ENCODE data around the gene TMC3. TPM values are rescaled to one million over a fixed set of nuclear protein-coding genes. Genes with fewer than 3 reads are reported as not detected.

TMC3 gene
- total RNA-seq, 2 experiments from 2014 or later, result not detected

- H3K4me2 ChIP-seq (ENCODE audit: low read length), result peak overlapping the region; percentile 66
- intact Hi-C loops (cut with micrococcal nuclease; ENCODE audit: unreplicated experiment), result loop anchor here (1.0 kb wide), 1 partner anchor 9 kb away; no protein-coding TSS in a partner anchor
- no peaks in the 10 kb centered on the region for H3K79me2 ChIP-seq (ENCODE audit: insufficient read depth, low read depth, low read length)
- peak overlapping the region; percentile 68 for H3K27ac ChIP-seq (ENCODE audit: low read depth, low read length, poor library complexity, severe bottlenecking)
- H3K9me3 ChIP-seq (ENCODE audit: low read length), result no peaks in the 10 kb centered on the region
- H3K4me3 ChIP-seq (ENCODE audit: low read depth, low read length, poor library complexity, severe bottlenecking), result peak overlapping the region; percentile 29
- H3K9me2 ChIP-seq (ENCODE audit: insufficient read depth, low read length), result no peaks in the 10 kb centered on the region
- no peaks in the 10 kb centered on the region for H3K36me3 ChIP-seq (ENCODE audit: insufficient read depth, low read length)
- peak; percentile 44 for DNase-seq (ENCODE audit: low spot score)
- no TSS peak for BruUV-seq (replicated peaks)
- peaks cover 44% of the 10 kb centered on the region for H3K4me1 ChIP-seq (ENCODE audit: insufficient read depth, low read length, poor library complexity, severe bottlenecking)
- peak overlapping the region; percentile 69 for H2AFZ ChIP-seq (ENCODE audit: low read length)
- ChIA-PET POLR2A (interaction anchor here (0.6 to 2.0 kb wide), 6 partner anchors 10 to 310 kb away, joined by 3 to 7 read pairs (median 3); no protein-coding TSS in a partner anchor), CTCF (ENCODE audit: unreplicated experiment) (interaction anchor here (1.2 kb wide), 1 partner anchor 10 kb away, joined by 3 read pairs; no protein-coding TSS in a partner anchor)
- H4K20me1 ChIP-seq (ENCODE audit: insufficient read depth, low read length), result no peaks in the 10 kb centered on the region
- TF ChIP-seq CTCF (conservative IDR thresholded peaks at IDR 0.05; ENCODE audit: low read length), result no peak; the same call in 1 of the 2 replicates
- no peak for TF ChIP-seq EZH2phosphoT487 (IDR thresholded peaks at IDR 0.05; ENCODE audit: borderline replicate concordance, low read depth, low read length)
These were observed 89.6 kb downstream of the TMC3 start for GRCh38 chr15:81284256-81285031.

GRCh38 chr15:81282911-81283310 is 91.1 kb downstream of the TMC3 start:
- Histone ChIP-seq H3K9me2 (ENCODE audit: insufficient read depth, low read length) (no peaks in the 10 kb centered on the region), H3K4me1 (ENCODE audit: insufficient read depth, low read length, poor library complexity, severe bottlenecking) (peaks cover 44% of the 10 kb centered on the region), H3K4me3 (ENCODE audit: low read depth, low read length, poor library complexity, severe bottlenecking) (no peak overlapping the region), H3K27ac (ENCODE audit: low read depth, low read length, poor library complexity, severe bottlenecking) (no peak overlapping the region), H3K79me2 (ENCODE audit: insufficient read depth, low read depth, low read length) (no peaks in the 10 kb centered on the region), H3K36me3 (ENCODE audit: insufficient read depth, low read length) (no peaks in the 10 kb centered on the region; the same call in 1 of the 2 replicates), H3K4me2 (ENCODE audit: low read length) (no peak overlapping the region), H2AFZ (ENCODE audit: low read length) (no peak overlapping the region), H4K20me1 (ENCODE audit: insufficient read depth, low read length) (no peaks in the 10 kb centered on the region), H3K9me3 (ENCODE audit: low read length) (peaks cover 5% of the 10 kb centered on the region; the same call in 1 of the 2 replicates)
- DNase-seq (ENCODE audit: low spot score), result no peak
- ChIA-PET POLR2A (interaction anchor here (0.8 to 2.0 kb wide), 8 partner anchors 9 to 44 kb away, joined by 3 to 5 read pairs (median 4); no protein-coding TSS in a partner anchor), CTCF (ENCODE audit: unreplicated experiment) (interaction anchor here (0.6 to 1.0 kb wide), 3 partner anchors 8 to 17 kb away, joined by 3 to 4 read pairs (median 3); no protein-coding TSS in a partner anchor)
- TF ChIP-seq EZH2phosphoT487 (IDR thresholded peaks at IDR 0.05; ENCODE audit: borderline replicate concordance, low read depth, low read length) (no peak), CTCF (conservative IDR thresholded peaks at IDR 0.05; ENCODE audit: low read length) (no peak)
- intact Hi-C loops (cut with micrococcal nuclease; ENCODE audit: unreplicated experiment), result no loop called here
- no TSS peak for BruUV-seq (replicated peaks)

GRCh38 chr15:81282606-81282895 is 91.5 kb downstream of the TMC3 start:
- Histone ChIP-seq H3K9me2 (ENCODE audit: insufficient read depth, low read length) (no peaks in the 10 kb centered on the region), H3K4me2 (ENCODE audit: low read length) (no peak overlapping the region), H3K36me3 (ENCODE audit: insufficient read depth, low read length) (no peaks in the 10 kb centered on the region; the same call in 1 of the 2 replicates), H3K27ac (ENCODE audit: low read depth, low read length, poor library complexity, severe bottlenecking) (no peak overlapping the region), H3K4me1 (ENCODE audit: insufficient read depth, low read length, poor library complexity, severe bottlenecking) (peaks cover 40% of the 10 kb centered on the region), H3K9me3 (ENCODE audit: low read length) (peaks cover 7% of the 10 kb centered on the region), H3K4me3 (ENCODE audit: low read depth, low read length, poor library complexity, severe bottlenecking) (no peak overlapping the region), H4K20me1 (ENCODE audit: insufficient read depth, low read length) (no peaks in the 10 kb centered on the region), H2AFZ (ENCODE audit: low read length) (no peak overlapping the region), H3K79me2 (ENCODE audit: insufficient read depth, low read depth, low read length) (no peaks in the 10 kb centered on the region)
- POLR2A ChIA-PET, result interaction anchor here (1.4 to 2.0 kb wide), 3 partner anchors 14 to 37 kb away, joined by 4 to 5 read pairs (median 5); no protein-coding TSS in a partner anchor
- no peak for DNase-seq (ENCODE audit: low spot score)
- intact Hi-C loops (cut with micrococcal nuclease; ENCODE audit: unreplicated experiment), result no loop called here
- TF ChIP-seq EZH2phosphoT487 (IDR thresholded peaks at IDR 0.05; ENCODE audit: borderline replicate concordance, low read depth, low read length) (no peak), CTCF (conservative IDR thresholded peaks at IDR 0.05; ENCODE audit: low read length) (no peak)
- BruUV-seq (replicated peaks), result no TSS peak
- CTCF ChIA-PET (ENCODE audit: unreplicated experiment), result interaction anchor here (1.0 kb wide), 1 partner anchor 9 kb away, joined by 4 read pairs; no protein-coding TSS in a partner anchor
